Measurements from ENCODE around the gene FGD2. TPM values are rescaled to one million over a fixed set of nuclear protein-coding genes. Genes with fewer than 3 reads are reported as not detected.
A peak's percentile ranks its signal among the peaks of the same experiment; 100 is the strongest.
"Not testable (repeated sequence)": the region's sequence is repeated elsewhere in the genome, so short reads cannot be mapped to it uniquely, and the experiment has no call there.

Gene FGD2
- total RNA-seq, 1 donor from 2014 or later = 5.4 TPM

GRCh38 chr6:37039958-37040357 lies 34.5 kb downstream of the FGD2 start:
- DNase-seq = no peak

- DNase-seq = no peak
These were observed 36.1 kb downstream of the FGD2 start for GRCh38 chr6:37041521-37041920.

GRCh38 chr6:37042150-37042549 lies 36.7 kb downstream of the FGD2 start:
- DNase-seq = no peak

GRCh38 chr6:37043091-37043490 lies 37.6 kb downstream of the FGD2 start:
- DNase-seq = not testable (repeated sequence)

GRCh38 chr6:37047346-37047688 lies 41.9 kb downstream of the FGD2 start:
- DNase-seq = no peak

- no peak for DNase-seq
These were observed 42.4 kb downstream of the FGD2 start for GRCh38 chr6:37047689-37048402.

GRCh38 chr6:37048403-37048850 lies 43.0 kb downstream of the FGD2 start:
- no peak for DNase-seq

GRCh38 chr6:37048851-37049757 lies 43.6 kb downstream of the FGD2 start:
- DNase-seq = peak; percentile 51

- DNase-seq = no peak
These were observed 44.2 kb downstream of the FGD2 start for GRCh38 chr6:37049758-37050044.

- DNase-seq = no peak
These were observed 44.8 kb downstream of the FGD2 start for GRCh38 chr6:37050045-37050853.

- no peak for DNase-seq
These were observed 45.3 kb downstream of the FGD2 start for GRCh38 chr6:37050854-37051137.

GRCh38 chr6:37051138-37052026 lies 45.9 kb downstream of the FGD2 start:
- peak; percentile 74 for DNase-seq

GRCh38 chr6:37052027-37052628 lies 46.7 kb downstream of the FGD2 start:
- no peak for DNase-seq

GRCh38 chr6:37053683-37054082 lies 48.2 kb downstream of the FGD2 start:
- DNase-seq = no peak

- DNase-seq = no peak
These were observed 48.7 kb downstream of the FGD2 start for GRCh38 chr6:37054171-37054570.

GRCh38 chr6:37054580-37054979 lies 49.1 kb downstream of the FGD2 start:
- DNase-seq = no peak

- no peak for DNase-seq
These were observed 50.6 kb downstream of the FGD2 start for GRCh38 chr6:37056112-37056403.

GRCh38 chr6:37056439-37057127 lies 51.1 kb downstream of the FGD2 start:
- DNase-seq = no peak

GRCh38 chr6:37057128-37057471 lies 51.6 kb downstream of the FGD2 start:
- no peak for DNase-seq

GRCh38 chr6:37057678-37058077 lies 52.2 kb downstream of the FGD2 start:
- no peak for DNase-seq

GRCh38 chr6:37058084-37058586 lies 52.7 kb downstream of the FGD2 start:
- no peak for DNase-seq

All from skin of body (tissue), 2 donors.